Epithelial cell of esophagus (primary cell): ENCODE results near the gene NONO.
A peak's percentile ranks its signal among the peaks of the same experiment; 100 is the strongest.
"Not testable (repeated sequence)": the region's sequence is repeated elsewhere in the genome, so short reads cannot be mapped to it uniquely, and the experiment has no call there.

Source experiments
- DNase-seq: peaks from one replicate; pipeline ENCODE4 v3.0.0; 2010; ENCODE audit warnings: low read depth
- H3K4me3 ChIP-seq: 2 replicates; pipeline ENCODE4 v1.5.1; 2011; ENCODE audit warnings: mild to moderate bottlenecking, low read length, control low read depth
- TF ChIP-seq, protein P1 (sequence below): IDR thresholded peaks from 2 replicates; pipeline ENCODE4 v1.5.1; 2011; ENCODE audit warnings: low read depth, mild to moderate bottlenecking, low read length, control low read depth, inconsistent platforms; ENCODE audit not compliant: insufficient read depth; ENCODE audit errors: missing control alignments

The NONO gene

DNA sequence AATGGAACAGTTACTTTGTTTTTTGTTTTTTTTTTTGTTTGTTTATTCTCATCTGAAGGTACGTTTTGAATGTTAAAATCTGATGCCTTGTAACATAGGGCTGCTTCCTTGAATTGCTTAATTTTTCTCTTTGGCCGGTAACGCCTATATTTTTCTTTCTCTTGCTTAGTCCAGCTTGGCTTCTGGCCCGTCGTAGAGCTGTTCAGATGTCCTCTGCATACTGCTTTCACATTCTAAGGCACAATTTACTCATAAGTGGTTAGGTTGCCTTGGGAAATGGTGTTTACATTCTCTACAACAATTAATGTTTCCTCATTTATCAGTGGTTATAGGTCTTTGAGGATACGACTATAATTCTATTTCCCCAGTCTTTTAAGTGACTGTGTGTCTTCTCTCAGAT is 7.9 kb downstream of the NONO start:
- no peak for DNase-seq
- no peak overlapping the region for H3K4me3 ChIP-seq
- TF ChIP-seq, protein P1, sequence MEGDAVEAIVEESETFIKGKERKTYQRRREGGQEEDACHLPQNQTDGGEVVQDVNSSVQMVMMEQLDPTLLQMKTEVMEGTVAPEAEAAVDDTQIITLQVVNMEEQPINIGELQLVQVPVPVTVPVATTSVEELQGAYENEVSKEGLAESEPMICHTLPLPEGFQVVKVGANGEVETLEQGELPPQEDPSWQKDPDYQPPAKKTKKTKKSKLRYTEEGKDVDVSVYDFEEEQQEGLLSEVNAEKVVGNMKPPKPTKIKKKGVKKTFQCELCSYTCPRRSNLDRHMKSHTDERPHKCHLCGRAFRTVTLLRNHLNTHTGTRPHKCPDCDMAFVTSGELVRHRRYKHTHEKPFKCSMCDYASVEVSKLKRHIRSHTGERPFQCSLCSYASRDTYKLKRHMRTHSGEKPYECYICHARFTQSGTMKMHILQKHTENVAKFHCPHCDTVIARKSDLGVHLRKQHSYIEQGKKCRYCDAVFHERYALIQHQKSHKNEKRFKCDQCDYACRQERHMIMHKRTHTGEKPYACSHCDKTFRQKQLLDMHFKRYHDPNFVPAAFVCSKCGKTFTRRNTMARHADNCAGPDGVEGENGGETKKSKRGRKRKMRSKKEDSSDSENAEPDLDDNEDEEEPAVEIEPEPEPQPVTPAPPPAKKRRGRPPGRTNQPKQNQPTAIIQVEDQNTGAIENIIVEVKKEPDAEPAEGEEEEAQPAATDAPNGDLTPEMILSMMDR = no peak

DNA sequence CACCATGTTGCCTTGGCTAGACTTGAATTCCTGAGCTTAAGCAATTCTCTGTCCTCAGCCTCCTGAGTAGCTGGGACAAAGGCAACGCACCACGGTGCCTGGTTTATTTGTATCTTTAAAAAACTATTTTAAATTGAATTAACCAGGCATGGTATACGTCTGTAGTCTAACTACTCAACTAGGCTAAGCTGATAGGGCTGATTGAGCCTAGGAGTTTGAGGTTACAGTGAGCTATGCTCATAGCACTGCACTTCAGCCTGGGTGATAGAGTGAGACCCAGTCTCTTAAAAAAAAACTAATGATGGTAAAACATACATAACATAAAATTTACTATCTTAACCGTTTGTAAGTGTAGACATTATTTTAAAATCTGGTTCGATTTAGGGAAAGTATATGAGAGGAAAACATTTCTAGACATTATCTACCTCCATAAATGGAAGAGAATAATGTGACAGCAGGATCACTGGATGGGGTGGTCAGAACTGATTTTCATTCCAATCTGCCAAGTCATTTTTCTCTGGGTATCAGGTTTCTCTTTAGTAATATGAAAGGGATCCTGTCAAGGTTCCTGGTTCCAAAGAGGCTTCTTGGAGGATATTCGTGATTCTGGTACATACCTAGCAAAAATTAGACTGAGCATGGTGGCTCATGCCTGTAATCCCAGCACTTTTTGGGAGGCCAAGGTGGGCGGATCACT is 9.4 kb downstream of the NONO start:
- DNase-seq = peak; percentile 13
- TF ChIP-seq, protein P1 = no peak
- H3K4me3 ChIP-seq = no peak overlapping the region

DNA sequence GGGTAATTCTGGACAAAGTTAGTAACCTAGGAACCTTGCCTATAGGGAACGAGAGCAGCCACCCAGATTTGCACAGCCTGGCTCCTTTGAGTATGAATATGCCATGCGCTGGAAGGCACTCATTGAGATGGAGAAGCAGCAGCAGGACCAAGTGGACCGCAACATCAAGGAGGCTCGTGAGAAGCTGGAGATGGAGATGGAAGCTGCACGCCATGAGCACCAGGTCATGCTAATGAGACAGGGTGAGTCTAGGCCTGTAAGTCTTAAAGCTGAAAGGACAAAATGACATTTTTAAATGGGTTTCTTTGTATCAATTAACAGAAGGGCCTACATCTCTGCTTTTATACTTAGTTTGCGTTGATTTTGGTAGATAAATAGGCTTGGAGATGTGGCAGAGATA is 13.4 kb downstream of the NONO start:
- DNase-seq = no peak
- TF ChIP-seq, protein P1 = no peak
- no peak overlapping the region for H3K4me3 ChIP-seq

DNA sequence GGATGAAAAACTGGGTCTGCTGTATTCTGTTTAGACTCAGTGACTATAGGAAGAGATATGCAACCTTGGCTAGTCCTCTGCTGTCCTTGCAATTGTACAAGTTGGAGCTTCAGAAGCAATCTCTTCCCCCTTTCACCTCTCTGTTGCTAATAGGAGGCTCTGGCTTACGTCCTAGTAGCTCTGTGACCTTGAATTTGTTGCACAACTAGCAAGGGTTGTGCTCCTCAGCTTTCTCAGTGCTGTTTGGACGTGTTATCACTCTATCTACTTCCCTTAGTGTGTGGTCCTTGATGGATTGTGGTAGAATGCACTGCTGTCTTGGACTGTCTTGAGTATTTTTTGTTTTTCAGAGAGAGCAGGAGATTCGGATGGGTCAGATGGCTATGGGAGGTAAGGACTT is 14.7 kb downstream of the NONO start:
- DNase-seq = no peak
- TF ChIP-seq, protein P1 = no peak
- H3K4me3 ChIP-seq = no peak overlapping the region

DNA sequence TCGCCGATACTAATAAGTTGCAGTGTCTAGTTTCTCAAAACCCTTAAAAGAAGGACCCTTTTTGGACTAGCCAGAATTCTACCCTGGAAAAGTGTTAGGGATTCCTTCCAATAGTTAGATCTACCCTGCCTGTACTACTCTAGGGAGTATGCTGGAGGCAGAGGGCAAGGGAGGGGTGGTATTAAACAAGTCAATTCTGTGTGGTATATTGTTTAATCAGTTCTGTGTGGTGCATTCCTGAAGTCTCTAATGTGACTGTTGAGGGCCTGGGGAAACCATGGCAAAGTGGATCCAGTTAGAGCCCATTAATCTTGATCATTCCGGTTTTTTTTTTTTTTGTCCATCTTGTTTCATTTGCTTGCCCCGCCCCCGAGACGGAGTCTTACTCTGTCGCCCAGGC is 16.6 kb downstream of the NONO start:
- not testable (repeated sequence) for DNase-seq, H3K4me3 ChIP-seq

DNA sequence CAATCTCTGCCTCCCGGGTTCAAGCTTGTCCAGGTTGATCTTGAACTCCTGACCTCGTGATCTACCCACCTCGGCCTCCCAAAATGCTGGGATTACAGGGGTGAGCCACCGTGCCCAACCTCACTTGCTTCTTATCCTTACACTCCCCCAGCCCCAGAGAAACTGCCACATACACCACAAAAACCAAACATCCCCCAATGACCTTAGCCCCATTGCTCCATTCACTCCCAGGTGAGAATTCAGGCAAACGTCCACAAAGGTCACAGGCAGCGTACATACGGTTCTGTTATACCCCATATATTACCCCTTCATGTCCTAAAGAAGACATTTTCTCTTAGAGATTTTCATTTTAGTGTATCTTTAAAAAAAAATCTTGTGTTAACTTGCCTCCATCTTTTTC is 17.1 kb downstream of the NONO start:
- not testable (repeated sequence) for H3K4me3 ChIP-seq, DNase-seq

DNA sequence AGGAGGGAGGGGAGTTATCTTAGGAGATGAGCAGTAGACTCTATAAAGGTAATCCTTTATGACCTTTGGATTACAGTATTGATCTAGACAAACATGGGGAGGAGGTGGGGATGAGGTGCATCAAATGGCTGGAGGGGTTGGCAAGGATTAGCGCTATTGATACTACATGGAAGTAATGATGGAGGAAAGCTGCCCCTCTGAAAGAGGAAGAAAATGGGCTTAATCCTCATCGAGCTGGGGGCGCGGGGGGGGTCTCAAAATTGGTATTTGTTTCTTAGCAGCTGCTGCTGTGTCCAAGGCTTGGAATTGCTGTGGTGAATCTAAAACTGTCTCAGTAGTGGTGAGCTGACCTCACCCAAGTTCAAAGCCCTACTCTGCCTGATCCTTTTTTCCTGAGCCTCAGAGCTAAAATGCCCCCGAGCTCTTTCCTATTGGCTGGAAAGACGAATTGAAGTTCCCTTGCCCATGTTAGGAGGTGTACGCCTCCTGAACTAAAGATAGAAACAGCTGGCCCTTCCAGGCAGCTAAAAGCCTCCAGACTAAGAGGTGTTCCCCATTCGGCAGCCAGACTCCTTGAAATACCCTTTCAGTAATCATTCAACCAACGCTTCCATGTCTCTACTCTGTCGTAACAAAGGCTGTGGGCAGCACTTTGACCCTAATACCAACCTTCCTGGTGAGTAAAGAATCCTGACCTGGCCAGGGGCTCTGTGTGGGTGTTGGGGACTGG is 17.9 kb downstream of the NONO start, which contains the start of gene ITGB1BP2:
TSS of gene ITGB1BP2 (plus strand) at position 556 of the 730 bp plus-strand sequence. CDS start at position 613, 57 bp downstream.
- no peak for DNase-seq

More for the DNA sequence above, 17.9 kb downstream of the NONO start, which contains the start of gene ITGB1BP2:
- H3K4me3 ChIP-seq = no peak within 1 kb of the TSS
- TF ChIP-seq, protein P1 = no peak
